Fibroblast of lung (primary cell): ENCODE data around the gene MRPL9. TPM values are rescaled to one million over a fixed set of nuclear protein-coding genes. Genes with fewer than 3 reads are reported as not detected.
"Not testable (repeated sequence)": the region's sequence is repeated elsewhere in the genome, so short reads cannot be mapped to it uniquely, and the experiment has no call there.

ENCODE experiments used
- DNase-seq, 2 donors: peaks; one replicate each; pipeline versions ENCODE4 v3.0.0 to v3.0.0-alpha.2; 2010; ENCODE audit warnings: low read depth in 2 of 2
- H2AFZ ChIP-seq: 2 replicates; pipeline ENCODE4 v1.5.1; 2012; ENCODE audit warnings: low read length, control low read depth, inconsistent platforms
- H3K27ac ChIP-seq: 2 replicates; pipeline ENCODE4 v1.5.1; 2011; ENCODE audit warnings: low read length, control low read depth; ENCODE audit not compliant: insufficient read depth
- H3K27me3 ChIP-seq: 2 replicates; pipeline ENCODE4 v1.5.1; 2011; ENCODE audit warnings: mild to moderate bottlenecking, low read length; ENCODE audit not compliant: control insufficient read depth, insufficient read depth
- H3K36me3 ChIP-seq: 2 replicates; pipeline ENCODE4 v1.5.1; 2011; ENCODE audit warnings: low read length; ENCODE audit not compliant: control insufficient read depth, insufficient read depth
- H3K4me1 ChIP-seq: 2 replicates; pipeline ENCODE4 v1.5.1; 2011; ENCODE audit warnings: low read length; ENCODE audit not compliant: control insufficient read depth, insufficient read depth; ENCODE audit errors: extremely low read depth
- H3K4me2 ChIP-seq: 2 replicates; pipeline ENCODE4 v1.5.1; 2011; ENCODE audit warnings: low read length, control low read depth; ENCODE audit not compliant: insufficient read depth; ENCODE audit errors: extremely low read depth
- H3K4me3 ChIP-seq, 4 experiments: fragments of 200-600 bp in 1 of 4; sonication (generic) in 1 of 4; replicated peaks in 1 of 4; 2 replicates each; pipeline ENCODE4 v1.5.1; 2011 to 2016; ENCODE audit warnings: low read length in 4 of 4, low read depth in 3 of 4, mild to moderate bottlenecking in 3 of 4, control low read depth in 2 of 4, inconsistent platforms in 1 of 4, mixed read lengths in 1 of 4; ENCODE audit not compliant: insufficient read depth in 1 of 4; ENCODE audit errors: control extremely low read depth in 1 of 4
- H3K79me2 ChIP-seq: 2 replicates; pipeline ENCODE4 v1.5.1; 2012; ENCODE audit warnings: mild to moderate bottlenecking, low read length, inconsistent platforms; ENCODE audit not compliant: control insufficient read depth, insufficient read depth
- H3K9ac ChIP-seq: 2 replicates; pipeline ENCODE4 v1.5.1; 2011; ENCODE audit warnings: mild to moderate bottlenecking, low read length, control low read depth; ENCODE audit not compliant: insufficient read depth
- H3K9me3 ChIP-seq: 2 replicates; pipeline ENCODE4 v1.5.1; 2012; ENCODE audit warnings: low read depth, low read length; ENCODE audit not compliant: control insufficient read depth, insufficient read depth
- H4K20me1 ChIP-seq: 2 replicates; pipeline ENCODE4 v1.5.1; 2011; ENCODE audit warnings: low read length; ENCODE audit not compliant: control insufficient read depth, insufficient read depth; ENCODE audit errors: extremely low read depth
- CTCF ChIP-seq, 2 donors: IDR thresholded peaks in 1 of 2; conservative IDR thresholded peaks in 1 of 2; 1 replicate in 1 of 2; 2 replicates in 1 of 2; pipeline ENCODE4 v1.5.1; 2011 to 2012; ENCODE audit warnings: low read length in 2 of 2, control low read depth in 1 of 2, inconsistent platforms in 1 of 2, low read depth in 1 of 2, mild to moderate bottlenecking in 1 of 2
- EZH2 ChIP-seq: IDR thresholded peaks from 2 replicates; pipeline ENCODE4 v1.5.1; 2012; ENCODE audit warnings: low read length, control low read depth, mild to moderate bottlenecking; ENCODE audit errors: missing control alignments
- polyA plus RNA-seq, 2 donors: library from polyadenylated mRNA; depleted of rRNA in 1 of 2; stranded (reverse) in 1 of 2; unstranded in 1 of 2; fragments of >200 nt; gene quantifications; 2 replicates each; pipeline ENCODE4 v1.2.1, GENCODE V29; 2011 to 2012; ENCODE audit warnings: missing spikeins in 1 of 2
- total RNA-seq: library from RNA; depleted of rRNA; stranded (reverse); fragments of >200 nt; gene quantifications from 2 replicates; pipeline ENCODE4 v1.2.1, GENCODE V29; 2014

MRPL9 gene
- total and polyA plus RNA-seq, 2 donors (not counting 1 experiment from before 2014, with no cell fraction given): 58.3 to 86.5 TPM

GRCh38 chr1:151739590-151740355 is 23.5 kb downstream of the MRPL9 start:
- H3K9me3 ChIP-seq: no peaks in the 10 kb centered on the region
- no peak overlapping the region for H2AFZ ChIP-seq
- no peak for DNase-seq

GRCh38 chr1:151737479-151737878 is 25.8 kb downstream of the MRPL9 start:
- Histone ChIP-seq H3K27me3 (peaks cover 5% of the 10 kb centered on the region), H3K27ac (no peak overlapping the region), H3K79me2 (no peaks in the 10 kb centered on the region), H3K9ac (no peak overlapping the region), H2AFZ (no peak overlapping the region), H3K9me3 (no peaks in the 10 kb centered on the region), H3K4me1 (no peaks in the 10 kb centered on the region), H3K36me3 (no peaks in the 10 kb centered on the region), H3K4me3 (no peak overlapping the region), H4K20me1 (no peaks in the 10 kb centered on the region), H3K4me2 (no peak overlapping the region)
- no peak for TF ChIP-seq CTCF (conservative IDR thresholded peaks at IDR 0.05 in 1 of 2, IDR thresholded peaks at IDR 0.05 in 1 of 2; ENCODE audit: low read depth in 1 of 2, low read length in 2 of 2)
- no peak for TF ChIP-seq EZH2
- DNase-seq: no peak

More at GRCh38 chr1:151739590-151740355, 23.5 kb downstream of the MRPL9 start:
- no peaks in the 10 kb centered on the region for H3K79me2 ChIP-seq
- H3K9ac ChIP-seq: no peak overlapping the region
- H3K4me3 ChIP-seq: no peak overlapping the region
- peaks cover 5% of the 10 kb centered on the region for H3K27me3 ChIP-seq
- no peaks in the 10 kb centered on the region for H4K20me1 ChIP-seq
- H3K27ac ChIP-seq: no peak overlapping the region
- no peak for TF ChIP-seq EZH2
- TF ChIP-seq CTCF (conservative IDR thresholded peaks at IDR 0.05 in 1 of 2, IDR thresholded peaks at IDR 0.05 in 1 of 2; ENCODE audit: low read depth in 1 of 2, low read length in 2 of 2): no peak
- H3K36me3 ChIP-seq: no peaks in the 10 kb centered on the region
- H3K4me2 ChIP-seq: no peak overlapping the region
- no peaks in the 10 kb centered on the region for H3K4me1 ChIP-seq

GRCh38 chr1:151737026-151737425 is 26.3 kb downstream of the MRPL9 start:
- Histone ChIP-seq H3K27ac (no peak overlapping the region), H3K4me2 (no peak overlapping the region), H3K9ac (no peak overlapping the region), H2AFZ (no peak overlapping the region), H3K9me3 (no peaks in the 10 kb centered on the region), H3K79me2 (no peaks in the 10 kb centered on the region), H3K27me3 (peaks cover 3% of the 10 kb centered on the region), H3K4me3 (no peak overlapping the region), H3K4me1 (no peaks in the 10 kb centered on the region), H3K36me3 (no peaks in the 10 kb centered on the region), H4K20me1 (no peaks in the 10 kb centered on the region)
- TF ChIP-seq CTCF (conservative IDR thresholded peaks at IDR 0.05 in 1 of 2, IDR thresholded peaks at IDR 0.05 in 1 of 2; ENCODE audit: low read depth in 1 of 2, low read length in 2 of 2): no peak
- TF ChIP-seq EZH2: no peak
- no peak for DNase-seq

- H3K27ac ChIP-seq, H3K4me3 ChIP-seq: not testable (repeated sequence)
Observed at GRCh38 chr1:151733995-151734394, 29.3 kb downstream of the MRPL9 start.

More at GRCh38 chr1:151733995-151734394, 29.3 kb downstream of the MRPL9 start:
- not testable (repeated sequence) for H3K4me2 ChIP-seq, DNase-seq, H3K79me2 ChIP-seq, H3K4me1 ChIP-seq, H3K9me3 ChIP-seq, H3K36me3 ChIP-seq, H3K27me3 ChIP-seq, H2AFZ ChIP-seq, H3K9ac ChIP-seq, H4K20me1 ChIP-seq
